GM12864 (cell line): ENCODE results near the gene FOXD3.

Source experiments
- DNase-seq: peaks from one replicate; pipeline ENCODE4 v3.0.0-alpha.2; 2011; ENCODE audit warnings: low read depth
- H3K4me3 ChIP-seq: 2 replicates; pipeline ENCODE4 v1.5.1; 2011; ENCODE audit warnings: mild to moderate bottlenecking, low read depth, low read length, control low read depth
- TF ChIP-seq, protein P1 (sequence below): IDR thresholded peaks from 2 replicates; pipeline ENCODE4 v1.5.1; 2011; ENCODE audit warnings: low read depth, mild to moderate bottlenecking, moderate library complexity, low read length, control low read depth, inconsistent platforms; ENCODE audit errors: missing control alignments

Gene FOXD3

GRCh38 chr1:63281753-63282152 is 40.6 kb upstream of the FOXD3 start:
- TF ChIP-seq, protein P1, sequence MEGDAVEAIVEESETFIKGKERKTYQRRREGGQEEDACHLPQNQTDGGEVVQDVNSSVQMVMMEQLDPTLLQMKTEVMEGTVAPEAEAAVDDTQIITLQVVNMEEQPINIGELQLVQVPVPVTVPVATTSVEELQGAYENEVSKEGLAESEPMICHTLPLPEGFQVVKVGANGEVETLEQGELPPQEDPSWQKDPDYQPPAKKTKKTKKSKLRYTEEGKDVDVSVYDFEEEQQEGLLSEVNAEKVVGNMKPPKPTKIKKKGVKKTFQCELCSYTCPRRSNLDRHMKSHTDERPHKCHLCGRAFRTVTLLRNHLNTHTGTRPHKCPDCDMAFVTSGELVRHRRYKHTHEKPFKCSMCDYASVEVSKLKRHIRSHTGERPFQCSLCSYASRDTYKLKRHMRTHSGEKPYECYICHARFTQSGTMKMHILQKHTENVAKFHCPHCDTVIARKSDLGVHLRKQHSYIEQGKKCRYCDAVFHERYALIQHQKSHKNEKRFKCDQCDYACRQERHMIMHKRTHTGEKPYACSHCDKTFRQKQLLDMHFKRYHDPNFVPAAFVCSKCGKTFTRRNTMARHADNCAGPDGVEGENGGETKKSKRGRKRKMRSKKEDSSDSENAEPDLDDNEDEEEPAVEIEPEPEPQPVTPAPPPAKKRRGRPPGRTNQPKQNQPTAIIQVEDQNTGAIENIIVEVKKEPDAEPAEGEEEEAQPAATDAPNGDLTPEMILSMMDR: no peak
- H3K4me3 ChIP-seq: no peak overlapping the region
- no peak for DNase-seq

GRCh38 chr1:63289135-63289534 is 33.2 kb upstream of the FOXD3 start:
- no peak overlapping the region for H3K4me3 ChIP-seq
- TF ChIP-seq, protein P1: no peak
- no peak for DNase-seq

DNA sequence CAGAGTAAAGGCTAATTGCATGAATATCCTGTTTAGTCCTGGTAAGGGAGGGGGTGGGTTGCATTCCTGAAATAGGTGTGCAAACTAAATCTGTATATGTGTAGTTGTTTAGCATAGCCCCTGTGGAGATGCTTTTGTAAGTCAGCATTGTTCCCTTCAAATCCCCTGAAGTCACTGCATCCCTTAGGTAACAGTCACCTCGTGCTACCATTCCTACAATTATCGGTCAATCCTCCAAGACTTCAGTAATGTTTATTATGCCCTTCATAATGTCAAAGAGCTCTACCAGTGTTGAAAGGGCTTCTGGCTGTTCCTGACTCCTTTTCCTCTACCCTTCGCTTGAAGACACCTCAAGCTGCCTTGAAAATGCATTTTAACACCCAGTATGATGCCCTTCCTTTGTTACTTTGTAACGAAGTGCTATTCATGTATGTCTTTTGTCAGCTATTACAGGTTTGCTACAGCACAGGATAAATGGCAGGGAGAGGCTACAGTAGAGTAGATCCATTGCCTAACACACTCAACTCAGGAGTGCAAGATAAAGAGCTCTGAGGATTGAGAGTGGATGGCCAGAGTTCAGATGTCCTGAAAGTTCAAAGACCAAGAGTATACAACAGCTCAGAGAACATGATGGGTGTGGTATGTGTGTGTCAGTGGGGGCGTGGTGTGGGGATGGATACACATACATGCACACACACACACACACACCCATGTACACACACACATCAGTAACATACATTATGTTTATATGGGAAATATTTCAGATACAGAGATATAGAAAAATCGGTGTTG is 27.4 kb upstream of the FOXD3 start:
- TF ChIP-seq, protein P1: no peak
- no peak for DNase-seq
- no peak overlapping the region for H3K4me3 ChIP-seq

DNA sequence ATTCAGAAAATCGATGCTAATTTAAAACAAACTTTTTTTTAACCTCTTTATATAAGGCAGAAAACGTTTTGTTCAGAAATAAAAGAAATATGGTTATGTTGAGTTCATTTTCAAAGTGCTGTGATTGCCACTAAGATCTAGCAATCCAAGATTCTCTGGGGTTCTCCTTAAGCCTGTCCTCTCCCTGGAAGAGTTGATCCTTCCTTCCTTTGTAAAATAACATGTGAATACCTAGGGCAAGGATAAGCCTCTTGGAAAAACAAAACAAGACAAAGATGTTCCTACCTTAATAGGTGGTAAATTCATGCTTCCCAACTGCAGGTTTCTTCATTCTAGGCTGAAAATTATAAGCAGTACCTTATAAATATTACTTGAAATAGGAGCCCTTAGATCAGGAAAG is 18.0 kb upstream of the FOXD3 start:
- DNase-seq: no peak
- TF ChIP-seq, protein P1: no peak
- H3K4me3 ChIP-seq: no peak overlapping the region

DNA sequence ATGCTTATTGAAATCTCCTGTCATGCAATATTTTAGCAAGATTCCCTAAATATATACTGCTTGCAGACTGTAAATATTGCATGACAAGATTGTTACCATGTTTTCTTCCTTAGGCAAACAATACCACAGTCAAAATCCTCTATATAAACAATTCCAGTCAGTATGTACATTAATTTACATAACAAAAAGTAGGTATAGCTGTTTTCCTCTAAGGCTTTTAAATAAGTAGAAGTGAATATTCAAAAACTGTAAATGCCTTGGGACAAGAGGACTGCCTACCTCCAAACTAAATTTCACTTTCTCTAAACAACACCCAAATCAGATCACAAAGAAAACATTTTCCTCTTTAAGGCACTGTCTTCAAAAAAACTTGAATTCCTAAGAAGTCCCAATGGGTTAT is 17.3 kb upstream of the FOXD3 start:
- no peak overlapping the region for H3K4me3 ChIP-seq
- DNase-seq: no peak
- TF ChIP-seq, protein P1: no peak

- no peak for DNase-seq
- H3K4me3 ChIP-seq: no peak overlapping the region
- TF ChIP-seq, protein P1: no peak
Measured at GRCh38 chr1:63307196-63307794, 15.1 kb upstream of the FOXD3 start.

- TF ChIP-seq, protein P1: no peak
- H3K4me3 ChIP-seq: no peak overlapping the region
- no peak for DNase-seq
Measured at GRCh38 chr1:63316598-63316983, 5.8 kb upstream of the FOXD3 start.
